Subcutaneous abdominal adipose tissue (tissue), 5 donors: Measurements from ENCODE around the gene NAV2.

Experiments used
- H3K27ac ChIP-seq: one replicate; pipeline ENCODE4 v1.7.0; 2013; ENCODE audit warnings: low read depth, mild to moderate bottlenecking, inconsistent platforms, low read length, moderate library complexity
- H3K27me3 ChIP-seq, 5 donors: one replicate each; pipeline ENCODE4 v1.7.0; 2013; ENCODE audit warnings: low read length in 5 of 5, inconsistent platforms in 1 of 5; ENCODE audit not compliant: control insufficient read depth in 5 of 5, insufficient read depth in 4 of 5
- H3K36me3 ChIP-seq, 5 donors: one replicate each; pipeline ENCODE4 v1.7.0; 2013; ENCODE audit warnings: low read length in 5 of 5; ENCODE audit not compliant: control insufficient read depth in 5 of 5, insufficient read depth in 5 of 5
- H3K4me1 ChIP-seq, 5 donors: one replicate each; pipeline ENCODE4 v1.7.0; 2013; ENCODE audit warnings: low read length in 5 of 5, mild to moderate bottlenecking in 3 of 5, moderate library complexity in 1 of 5; ENCODE audit not compliant: control insufficient read depth in 5 of 5, insufficient read depth in 5 of 5
- H3K4me3 ChIP-seq, 5 donors: one replicate each; pipeline ENCODE4 v1.7.0; 2013; ENCODE audit warnings: low read length in 5 of 5, low read depth in 1 of 5
- H3K9ac ChIP-seq, 5 donors: one replicate each; pipeline ENCODE4 v1.7.0; 2013; ENCODE audit warnings: low read length in 5 of 5, mild to moderate bottlenecking in 4 of 5, moderate library complexity in 3 of 5
- H3K9me3 ChIP-seq, 5 donors: one replicate each; pipeline ENCODE4 v1.7.0; 2013; ENCODE audit warnings: low read length in 5 of 5; ENCODE audit not compliant: control insufficient read depth in 5 of 5
- donor health status: healthy.
- donor health status: healthy.
- donor health status: healthy.
- donor health status: healthy.
- donor health status: healthy.

NAV2 gene

GRCh38 chr11:19740586-19740985 lies 27.9 kb downstream of the NAV2 start:
- no peaks in the 10 kb centered on the region for H3K9me3 ChIP-seq
- no peaks in the 10 kb centered on the region for H3K36me3 ChIP-seq
- H3K27me3 ChIP-seq, result no peaks in the 10 kb centered on the region
- no peak overlapping the region for H3K27ac ChIP-seq
- no peak overlapping the region for H3K9ac ChIP-seq
- no peak overlapping the region for H3K4me3 ChIP-seq
- H3K4me1 ChIP-seq, result peaks cover 0 to 4% (median 0%) of the 10 kb centered on the region in 5 donors

- peaks cover 0 to 4% (median 0%) of the 10 kb centered on the region in 5 donors for H3K4me1 ChIP-seq
- H3K9ac ChIP-seq, result no peak overlapping the region
- H3K9me3 ChIP-seq, result no peaks in the 10 kb centered on the region
- H3K36me3 ChIP-seq, result no peaks in the 10 kb centered on the region
- no peaks in the 10 kb centered on the region for H3K27me3 ChIP-seq
- no peak overlapping the region for H3K4me3 ChIP-seq
- H3K27ac ChIP-seq, result no peak overlapping the region
Measured at GRCh38 chr11:19742588-19743292, 30.1 kb downstream of the NAV2 start.

GRCh38 chr11:19743622-19744021 lies 31.0 kb downstream of the NAV2 start:
- H3K4me3 ChIP-seq, result no peak overlapping the region
- no peaks in the 10 kb centered on the region for H3K4me1 ChIP-seq
- no peak overlapping the region for H3K9ac ChIP-seq
- H3K27ac ChIP-seq, result no peak overlapping the region
- no peaks in the 10 kb centered on the region for H3K9me3 ChIP-seq
- H3K27me3 ChIP-seq, result no peaks in the 10 kb centered on the region
- H3K36me3 ChIP-seq, result no peaks in the 10 kb centered on the region

- Histone ChIP-seq H3K27ac (no peak overlapping the region), H3K4me1 (no peaks in the 10 kb centered on the region), H3K9me3 (no peaks in the 10 kb centered on the region), H3K4me3 (no peak overlapping the region), H3K36me3 (no peaks in the 10 kb centered on the region), H3K9ac (no peak overlapping the region), H3K27me3 (no peaks in the 10 kb centered on the region)
Measured at GRCh38 chr11:19744130-19744529, 31.5 kb downstream of the NAV2 start.

GRCh38 chr11:19746086-19746485 lies 33.4 kb downstream of the NAV2 start:
- Histone ChIP-seq H3K27me3 (no peaks in the 10 kb centered on the region), H3K4me1 (no peaks in the 10 kb centered on the region), H3K4me3 (no peak overlapping the region), H3K36me3 (no peaks in the 10 kb centered on the region), H3K9me3 (no peaks in the 10 kb centered on the region), H3K27ac (no peak overlapping the region), H3K9ac (no peak overlapping the region)

- no peaks in the 10 kb centered on the region for H3K4me1 ChIP-seq
- no peaks in the 10 kb centered on the region for H3K36me3 ChIP-seq
- no peak overlapping the region for H3K4me3 ChIP-seq
- no peaks in the 10 kb centered on the region for H3K9me3 ChIP-seq
- no peak overlapping the region for H3K27ac ChIP-seq
- no peaks in the 10 kb centered on the region for H3K27me3 ChIP-seq
- no peak overlapping the region for H3K9ac ChIP-seq
Measured at GRCh38 chr11:19747634-19748033, 35.0 kb downstream of the NAV2 start.

- H3K4me1 ChIP-seq, result no peaks in the 10 kb centered on the region
Measured at GRCh38 chr11:19751055-19751454, 38.4 kb downstream of the NAV2 start.

GRCh38 chr11:19753451-19754106 lies 40.9 kb downstream of the NAV2 start:
- Histone ChIP-seq H3K9me3 (no peaks in the 10 kb centered on the region), H3K9ac (no peak overlapping the region), H3K4me3 (no peak overlapping the region), H3K27me3 (no peaks in the 10 kb centered on the region), H3K36me3 (no peaks in the 10 kb centered on the region), H3K4me1 (no peaks in the 10 kb centered on the region), H3K27ac (no peak overlapping the region)

More at GRCh38 chr11:19751055-19751454, 38.4 kb downstream of the NAV2 start:
- H3K36me3 ChIP-seq, result no peaks in the 10 kb centered on the region
- no peak overlapping the region for H3K9ac ChIP-seq
- no peak overlapping the region for H3K27ac ChIP-seq
- H3K4me3 ChIP-seq, result no peak overlapping the region
- H3K27me3 ChIP-seq, result no peaks in the 10 kb centered on the region
- H3K9me3 ChIP-seq, result no peaks in the 10 kb centered on the region

GRCh38 chr11:19756675-19757475 lies 44.2 kb downstream of the NAV2 start:
- H3K4me3 ChIP-seq, result no peak overlapping the region
- no peak overlapping the region for H3K27ac ChIP-seq
- H3K4me1 ChIP-seq, result no peaks in the 10 kb centered on the region
- H3K27me3 ChIP-seq, result no peaks in the 10 kb centered on the region
- H3K9ac ChIP-seq, result no peak overlapping the region
- no peaks in the 10 kb centered on the region for H3K36me3 ChIP-seq
- H3K9me3 ChIP-seq, result no peaks in the 10 kb centered on the region

GRCh38 chr11:19759389-19759788 lies 46.8 kb downstream of the NAV2 start:
- Histone ChIP-seq H3K9me3 (no peaks in the 10 kb centered on the region), H3K9ac (no peak overlapping the region), H3K36me3 (no peaks in the 10 kb centered on the region), H3K27me3 (no peaks in the 10 kb centered on the region), H3K4me1 (no peaks in the 10 kb centered on the region), H3K27ac (no peak overlapping the region), H3K4me3 (no peak overlapping the region)
